IPS-NIHi11 (cell line): Measurements from ENCODE around the gene KRTAP4-4.

ENCODE experiments used
- DNase-seq: peaks from one replicate; pipeline ENCODE4 v3.0.0; 2012; ENCODE audit warnings: mixed read lengths, low spot score

Gene KRTAP4-4

GRCh38 chr17:41111151-41111885, 49.2 kb downstream of the KRTAP4-4 start:
- DNase-seq = no peak
